Hepatocyte (in vitro differentiated cells): ENCODE results near the gene SHISA7.

Experiments
- CTCF ChIP-seq: fragments of 200-600 bp; sonication (generic); IDR thresholded peaks from 2 replicates; pipeline ENCODE4 v1.5.1; 2016; ENCODE audit warnings: antibody characterized with exemption, mild to moderate bottlenecking; ENCODE audit not compliant: poor library complexity
- EZH2 ChIP-seq: fragments of 200-600 bp; sonication (generic); IDR thresholded peaks from 2 replicates; pipeline ENCODE4 v1.6.1; 2016; ENCODE audit warnings: antibody characterized with exemption, mild to moderate bottlenecking, borderline replicate concordance
- EZH2phosphoT487 ChIP-seq: fragments of 200-600 bp; sonication (generic); IDR thresholded peaks from one replicate; pipeline ENCODE4 v1.6.1; 2018; ENCODE audit warnings: antibody characterized with exemption, mild to moderate bottlenecking, low read depth, moderate library complexity; ENCODE audit not compliant: unreplicated experiment, severe bottlenecking

DNA sequence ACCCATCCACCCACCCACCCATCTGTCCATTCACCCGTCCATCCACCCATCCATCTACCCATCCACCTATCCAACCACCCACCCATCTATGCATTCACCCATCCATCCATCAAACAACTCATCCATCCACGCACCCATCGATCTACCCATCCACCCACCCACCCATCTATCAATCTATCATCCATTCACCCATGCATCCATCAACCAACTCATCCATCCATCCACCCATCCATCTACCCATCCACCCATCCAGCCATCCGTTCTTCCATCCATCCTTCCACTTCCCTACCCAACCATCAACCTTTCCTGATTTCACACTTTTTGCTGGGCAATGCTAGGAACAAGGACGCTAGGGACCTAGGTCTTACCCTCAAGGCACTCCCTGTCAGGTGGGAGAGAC is 61.1 kb downstream of the SHISA7 start:
- TF ChIP-seq CTCF: no peak
- no peak for TF ChIP-seq EZH2
- no peak for TF ChIP-seq EZH2phosphoT487
